Large intestine (tissue), 3 donors: ENCODE results near the gene ABCA4. TPM values are rescaled to one million over a fixed set of nuclear protein-coding genes. Genes with fewer than 3 reads are reported as not detected.

Experiments used
- DNase-seq, 2 donors: peaks; one replicate each; pipeline versions ENCODE4 v3.0.0 to v3.0.0-alpha.2; 2013
- H3K27ac ChIP-seq: one replicate; pipeline ENCODE4 v1.5.1; 2013; ENCODE audit warnings: low read length
- H3K27me3 ChIP-seq: 2 replicates; pipeline ENCODE4 v1.6.1; 2013; ENCODE audit warnings: low read length; ENCODE audit not compliant: control insufficient read depth, insufficient read depth
- H3K36me3 ChIP-seq: 2 replicates; pipeline ENCODE4 v1.6.1; 2013; ENCODE audit warnings: low read length; ENCODE audit not compliant: control insufficient read depth, insufficient read depth
- H3K4me1 ChIP-seq: one replicate; pipeline ENCODE4 v1.6.1; 2013; ENCODE audit warnings: low read length; ENCODE audit not compliant: control insufficient read depth, insufficient read depth
- H3K4me3 ChIP-seq: one replicate; pipeline ENCODE4 v1.5.1; 2013; ENCODE audit warnings: low read length
- H3K9me3 ChIP-seq: one replicate; pipeline ENCODE4 v1.6.1; 2013; ENCODE audit warnings: mild to moderate bottlenecking, low read depth, low read length, moderate library complexity; ENCODE audit not compliant: control insufficient read depth
- WGBS: methylation state at CpG from one replicate; pipeline ENCODE4 v1.1.5; 2013; ENCODE audit warnings: low lambda C conversion rate; ENCODE audit not compliant: insufficient coverage; 5-methylcytosine and 5-hydroxymethylcytosine counted together
- polyA plus RNA-seq: library from polyadenylated mRNA; unstranded; fragments of 120-200 nt; gene quantifications from one replicate; pipeline ENCODE4 v1.2.1, GENCODE V29; 2013

The ABCA4 gene
- polyA plus RNA-seq, 1 donor = 5.3 TPM

DNA sequence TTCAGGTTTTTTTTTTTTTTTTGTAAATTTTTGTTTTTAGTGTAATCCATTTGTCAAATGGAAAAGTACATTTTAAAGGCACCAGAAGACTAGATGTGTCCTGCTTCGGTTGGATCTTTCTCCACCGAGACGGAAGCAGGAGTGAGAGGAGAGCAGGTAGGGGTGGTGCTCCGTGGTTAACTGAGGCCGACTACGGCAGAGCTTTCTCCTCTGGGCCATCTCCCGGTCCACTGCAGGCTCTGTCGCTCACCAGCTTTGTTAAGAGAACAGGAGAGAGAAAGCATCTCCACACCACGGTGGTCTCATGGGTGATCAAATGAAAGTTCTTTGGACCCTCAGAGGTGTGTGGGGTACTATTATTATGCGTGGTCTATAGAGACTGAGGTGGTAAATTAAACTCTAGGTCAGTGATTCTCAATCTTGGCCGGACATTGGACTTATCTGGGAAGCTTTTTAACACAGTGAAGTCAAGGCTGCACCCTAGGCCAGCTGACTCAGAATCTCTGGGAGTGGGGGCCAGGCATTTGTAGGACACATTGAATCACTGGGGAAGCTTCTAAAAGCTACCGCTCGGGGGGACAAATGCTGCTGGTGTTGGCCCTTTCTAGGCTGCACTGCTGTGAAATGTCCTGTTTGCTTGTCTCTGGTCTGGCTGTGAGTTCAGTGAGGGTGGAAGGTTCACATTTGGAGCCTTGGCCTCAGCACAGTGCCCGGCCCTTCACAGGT, 25.0 kb downstream of the ABCA4 start:
- Histone ChIP-seq H3K4me1 (peaks cover 5% of the 10 kb centered on the region), H3K36me3 (no peaks in the 10 kb centered on the region), H3K27me3 (peaks cover 4% of the 10 kb centered on the region), H3K4me3 (no peak overlapping the region), H3K27ac (no peak overlapping the region), H3K9me3 (no peaks in the 10 kb centered on the region)
- no peak for DNase-seq
- WGBS = no CpG with 5 or more reads among the region's 14 CpGs

DNA sequence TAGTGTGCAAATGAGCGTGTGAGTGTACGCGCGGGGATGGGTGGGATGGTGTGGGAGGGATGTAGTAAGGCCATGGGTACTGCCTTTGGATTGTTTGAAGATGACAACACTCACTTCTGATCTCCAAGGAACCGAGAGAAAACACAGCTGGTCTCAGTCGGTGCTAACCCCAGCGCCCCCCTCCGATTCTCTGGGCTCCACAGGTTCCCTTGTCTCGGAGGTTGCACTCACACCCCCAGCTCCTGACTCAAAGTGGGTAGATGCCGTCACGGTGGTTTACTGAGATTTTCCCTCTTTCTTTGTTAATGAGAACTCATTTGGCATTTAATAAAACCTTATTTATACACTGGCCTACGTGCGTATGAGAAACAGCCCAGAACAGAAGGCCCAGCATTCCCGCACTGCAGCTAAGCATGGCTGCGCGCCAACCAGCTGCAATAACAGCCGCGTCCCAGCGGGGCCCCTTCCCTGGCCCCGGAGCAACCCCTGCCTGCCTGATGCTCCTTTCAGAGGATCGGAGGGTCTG, 25.8 kb downstream of the ABCA4 start:
- Histone ChIP-seq H3K9me3 (no peaks in the 10 kb centered on the region), H3K27me3 (peaks cover 3% of the 10 kb centered on the region), H3K4me1 (peaks cover 5% of the 10 kb centered on the region), H3K27ac (peak overlapping the region; percentile 63), H3K36me3 (no peaks in the 10 kb centered on the region), H3K4me3 (no peak overlapping the region)
- WGBS = no CpG with 5 or more reads among the region's 21 CpGs
- DNase-seq = peak; percentile 18 to 51

DNA sequence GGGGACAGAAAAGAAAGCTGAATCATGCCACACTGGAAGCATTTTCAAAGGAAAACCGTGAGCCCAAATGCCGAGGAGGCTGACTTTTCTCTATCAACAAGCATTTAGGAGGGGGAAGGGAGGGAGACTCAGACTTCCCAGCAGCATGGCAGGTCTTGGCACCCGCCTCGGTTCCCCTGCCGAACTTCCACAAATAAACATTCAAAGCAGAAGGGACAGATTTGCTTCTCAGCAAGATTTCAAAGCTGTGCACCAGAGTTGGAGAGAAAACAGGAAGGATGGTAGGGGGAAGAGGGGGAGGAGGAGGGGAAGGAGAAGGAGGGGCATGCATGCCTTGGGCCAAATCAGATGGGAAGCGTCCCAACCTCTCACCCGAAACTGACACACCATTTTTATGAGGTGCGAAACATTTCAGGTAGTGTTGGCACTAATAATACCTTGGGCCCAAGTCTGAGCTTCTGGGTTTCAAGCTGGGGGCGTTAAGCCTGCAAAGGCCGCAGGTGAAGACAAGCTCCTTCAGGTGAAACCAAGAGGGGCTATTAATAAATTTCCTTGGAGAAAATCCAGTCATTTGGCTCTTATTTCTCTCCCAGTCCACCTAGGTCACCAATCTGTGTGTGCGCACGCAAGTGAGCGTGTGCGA, 26.4 kb downstream of the ABCA4 start:
- no peaks in the 10 kb centered on the region for H3K36me3 ChIP-seq
- peaks cover 3% of the 10 kb centered on the region for H3K27me3 ChIP-seq
- H3K27ac ChIP-seq = peak overlapping the region; percentile 63
- H3K4me3 ChIP-seq = no peak overlapping the region
- no peak for DNase-seq
- H3K9me3 ChIP-seq = no peaks in the 10 kb centered on the region
- H3K4me1 ChIP-seq = peaks cover 5% of the 10 kb centered on the region
- WGBS = 10% methylated on average over 2 of the region's 14 CpGs

DNA sequence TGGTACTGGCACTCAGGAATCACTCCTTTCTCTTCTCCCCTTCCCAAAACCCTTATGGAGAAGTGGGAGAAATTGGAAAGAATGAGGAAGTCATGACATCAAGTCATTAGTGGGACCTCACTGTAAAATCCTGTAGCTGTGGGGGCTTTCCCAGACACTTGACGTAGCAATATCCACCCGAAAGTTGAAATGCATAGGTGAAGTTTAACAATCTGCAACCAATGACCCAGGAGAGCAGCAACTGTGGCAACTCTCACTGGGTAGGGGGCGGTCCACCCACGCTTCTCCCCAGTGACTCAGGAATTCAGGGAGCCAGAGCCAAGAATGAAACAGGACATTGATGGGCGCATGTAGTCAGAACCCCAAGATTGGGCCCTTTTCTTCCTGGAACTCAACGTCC, 27.0 kb downstream of the ABCA4 start:
- no CpG with 5 or more reads among the region's 6 CpGs for WGBS
- Histone ChIP-seq H3K27ac (peak overlapping the region; percentile 24), H3K9me3 (no peaks in the 10 kb centered on the region), H3K4me1 (peaks cover 5% of the 10 kb centered on the region), H3K4me3 (no peak overlapping the region), H3K27me3 (peaks cover 3% of the 10 kb centered on the region), H3K36me3 (no peaks in the 10 kb centered on the region)
- no peak for DNase-seq

DNA sequence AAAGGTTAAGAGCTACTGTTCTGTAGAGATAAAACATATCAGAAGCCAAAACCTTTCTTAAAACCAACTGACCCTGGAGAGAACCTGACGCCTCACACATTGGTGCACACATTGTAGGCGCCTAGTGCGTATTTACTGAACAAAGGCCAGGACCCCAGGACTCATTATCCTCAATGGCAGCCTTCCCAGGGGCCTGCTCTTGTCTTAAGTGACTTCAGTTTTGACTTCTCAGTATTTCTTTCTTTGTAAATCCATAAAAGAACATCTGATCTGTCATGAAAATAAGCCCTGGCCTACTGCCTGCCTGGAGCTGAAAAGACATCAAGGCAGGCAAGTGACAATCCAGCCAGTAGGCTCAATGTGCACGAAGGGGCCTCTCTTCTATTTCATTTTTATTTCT, 27.6 kb downstream of the ABCA4 start:
- no CpG with 5 or more reads among the region's 4 CpGs for WGBS
- H3K27me3 ChIP-seq = peaks cover 3% of the 10 kb centered on the region
- peaks cover 5% of the 10 kb centered on the region for H3K4me1 ChIP-seq
- no peak for DNase-seq
- H3K4me3 ChIP-seq = no peak overlapping the region
- no peaks in the 10 kb centered on the region for H3K9me3 ChIP-seq
- H3K27ac ChIP-seq = no peak overlapping the region
- H3K36me3 ChIP-seq = no peaks in the 10 kb centered on the region

DNA sequence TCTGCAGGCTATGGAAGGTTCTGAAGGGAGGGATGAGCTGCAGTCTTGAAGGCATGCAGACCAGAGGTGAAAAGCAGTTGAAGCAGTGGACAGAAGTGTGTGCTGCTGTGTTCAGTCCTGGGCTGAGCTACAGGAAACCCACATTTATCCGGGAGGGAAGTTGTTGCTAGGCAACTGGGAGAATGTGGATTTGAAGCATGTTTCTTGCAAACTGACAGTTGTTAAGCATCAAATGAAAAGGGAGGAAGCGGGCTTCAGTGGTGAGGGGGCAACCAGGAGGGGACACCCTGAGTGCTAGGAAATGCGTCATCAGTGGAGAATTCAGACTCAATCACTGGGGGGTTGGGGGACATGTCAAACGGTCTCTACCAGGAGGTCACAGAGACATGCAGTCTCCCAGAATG, 28.7 kb downstream of the ABCA4 start:
- no peaks in the 10 kb centered on the region for H3K36me3 ChIP-seq
- peaks cover 5% of the 10 kb centered on the region for H3K4me1 ChIP-seq
- peak; percentile 21 to 37 for DNase-seq
- peak overlapping the region; percentile 18 for H3K27ac ChIP-seq
- H3K27me3 ChIP-seq = peaks cover 3% of the 10 kb centered on the region
- no peak overlapping the region for H3K4me3 ChIP-seq
- H3K9me3 ChIP-seq = no peaks in the 10 kb centered on the region
- WGBS = no CpG with 5 or more reads among the region's 4 CpGs

DNA sequence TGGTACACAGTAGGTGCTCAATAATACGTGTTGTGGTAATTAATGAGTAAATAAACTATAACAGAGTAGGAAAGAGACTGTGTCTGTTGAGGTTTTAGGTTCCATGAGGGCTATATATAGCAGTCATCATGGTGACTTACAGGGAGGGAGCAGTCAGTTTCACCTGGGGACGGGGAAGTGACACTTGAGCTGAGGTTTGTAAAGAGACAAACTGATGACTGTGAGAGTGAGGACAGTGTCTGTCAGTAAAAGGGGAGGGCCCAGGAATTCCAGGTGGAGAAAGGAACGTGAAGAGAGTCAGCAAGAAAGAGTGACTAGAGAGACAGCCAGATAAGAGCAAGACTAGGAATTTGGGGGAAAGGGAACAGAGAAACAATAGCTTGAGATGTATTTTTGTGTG, 30.2 kb downstream of the ABCA4 start:
- no peak overlapping the region for H3K27ac ChIP-seq

DNA sequence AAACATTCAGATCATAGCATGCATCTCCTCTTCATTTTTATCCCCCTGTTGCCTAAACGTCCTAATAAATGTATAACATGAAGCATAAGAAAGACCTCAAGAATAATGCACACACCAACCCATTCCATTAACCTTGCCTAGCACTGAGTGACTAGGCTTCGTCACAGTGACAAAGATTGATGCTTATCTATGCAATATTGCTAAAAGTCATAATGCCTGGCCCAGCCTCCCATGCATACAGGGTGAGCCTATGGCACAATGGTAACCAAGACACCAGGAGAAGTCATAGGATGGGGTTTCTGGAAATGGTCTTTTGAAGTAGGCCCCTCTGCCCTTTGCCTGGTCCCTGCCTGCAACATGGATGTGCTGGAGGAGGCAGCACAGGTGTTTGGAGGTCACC, 33.8 kb downstream of the ABCA4 start:
- no peak overlapping the region for H3K27ac ChIP-seq
- WGBS = 83% methylated on average over 1 of the region's 2 CpGs
- H3K9me3 ChIP-seq = no peaks in the 10 kb centered on the region
- no peaks in the 10 kb centered on the region for H3K4me1 ChIP-seq
- H3K36me3 ChIP-seq = no peaks in the 10 kb centered on the region
- peaks cover 12% of the 10 kb centered on the region for H3K27me3 ChIP-seq
- no peak overlapping the region for H3K4me3 ChIP-seq
- DNase-seq = no peak

More for the DNA sequence above, 30.2 kb downstream of the ABCA4 start:
- DNase-seq = no peak
- Histone ChIP-seq H3K27me3 (peaks cover 3% of the 10 kb centered on the region), H3K4me1 (peaks cover 5% of the 10 kb centered on the region), H3K36me3 (no peaks in the 10 kb centered on the region), H3K9me3 (no peaks in the 10 kb centered on the region), H3K4me3 (no peak overlapping the region)
- WGBS = 65% methylated on average over 2 of the region's 3 CpGs

DNA sequence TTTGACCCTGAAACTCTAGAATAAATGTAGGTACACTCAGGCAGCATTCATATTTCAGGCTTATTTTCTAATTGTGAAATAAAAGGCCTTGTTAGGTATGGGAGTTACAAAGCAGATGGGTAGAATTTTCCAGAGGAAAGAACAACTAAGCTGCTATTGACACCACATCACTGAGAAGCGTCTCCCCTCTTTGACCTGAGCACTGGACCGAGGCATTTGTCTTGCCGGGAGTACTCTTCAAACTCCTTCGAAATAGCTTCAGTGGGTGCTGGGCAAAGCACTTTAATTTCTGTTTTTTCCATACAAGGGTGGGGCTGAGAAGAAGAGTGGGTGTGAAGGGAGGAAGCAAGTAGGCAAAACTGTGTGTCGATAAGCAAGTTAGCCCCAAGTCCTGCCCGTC, 36.4 kb downstream of the ABCA4 start:
- H3K27me3 ChIP-seq = peaks cover 9% of the 10 kb centered on the region
- WGBS = no CpG with 5 or more reads among the region's 6 CpGs

DNA sequence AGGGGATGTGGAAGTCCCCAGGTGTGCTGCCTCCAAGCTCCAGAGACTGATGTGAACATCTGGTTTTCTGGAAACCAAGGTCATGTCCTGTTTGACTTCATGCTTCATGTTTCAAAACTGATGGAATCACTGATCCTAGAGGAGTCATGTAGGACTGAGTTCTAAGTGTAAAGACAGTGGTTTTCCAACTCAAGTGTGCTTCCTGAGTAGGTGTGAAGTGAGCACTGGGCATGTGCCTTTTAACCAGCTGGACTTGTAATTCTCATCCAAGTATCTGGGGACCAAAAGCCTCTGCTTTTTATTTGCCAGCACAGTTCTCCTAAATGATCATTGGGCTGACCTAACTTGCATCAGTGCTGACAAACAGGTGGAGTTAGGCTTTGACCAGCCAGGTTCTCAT, 36.9 kb downstream of the ABCA4 start:
- no peaks in the 10 kb centered on the region for H3K9me3 ChIP-seq
- H3K27me3 ChIP-seq = peaks cover 9% of the 10 kb centered on the region
- DNase-seq = no peak
- H3K4me1 ChIP-seq = no peaks in the 10 kb centered on the region
- no peak overlapping the region for H3K27ac ChIP-seq
- H3K36me3 ChIP-seq = no peaks in the 10 kb centered on the region
- H3K4me3 ChIP-seq = no peak overlapping the region

More for the DNA sequence above, 36.4 kb downstream of the ABCA4 start:
- Histone ChIP-seq H3K36me3 (no peaks in the 10 kb centered on the region), H3K9me3 (no peaks in the 10 kb centered on the region), H3K4me1 (no peaks in the 10 kb centered on the region), H3K27ac (no peak overlapping the region), H3K4me3 (no peak overlapping the region)
- no peak for DNase-seq
